Epithelial cell of proximal tubule (primary cell): ENCODE data around the gene SNX5. TPM values are rescaled to one million over a fixed set of nuclear protein-coding genes. Genes with fewer than 3 reads are reported as not detected.

Experiments
- DNase-seq: peaks from one replicate; pipeline ENCODE4 v3.0.0-alpha.2; 2011; ENCODE audit warnings: low read depth
- H3K4me3 ChIP-seq: 2 replicates; pipeline ENCODE4 v1.5.1; 2011; ENCODE audit warnings: low read depth, mild to moderate bottlenecking, low read length
- CTCF ChIP-seq: conservative IDR thresholded peaks from 2 replicates; pipeline ENCODE4 v1.5.1; 2012; ENCODE audit warnings: low read depth, mild to moderate bottlenecking, low read length
- total RNA-seq: library from RNA; depleted of rRNA; stranded (reverse); fragments of >200 nt; gene quantifications from 2 replicates; pipeline ENCODE4 v1.2.3, GENCODE V29; 2015

The SNX5 gene
- total RNA-seq, 1 donor from 2014 or later: 182 TPM

- no peak overlapping the region for H3K4me3 ChIP-seq
- no peak for TF ChIP-seq CTCF
- DNase-seq: no peak
These were observed 72.3 kb downstream of the SNX5 start for GRCh38 chr20:17896193-17896723.

- H3K4me3 ChIP-seq: no peak overlapping the region
- TF ChIP-seq CTCF: no peak
- DNase-seq: no peak
These were observed 72.9 kb downstream of the SNX5 start for GRCh38 chr20:17895641-17896171.

- DNase-seq: no peak
- no peak for TF ChIP-seq CTCF
- no peak overlapping the region for H3K4me3 ChIP-seq
These were observed 75.1 kb downstream of the SNX5 start for GRCh38 chr20:17893445-17893844.

GRCh38 chr20:17892189-17892938 is 76.2 kb downstream of the SNX5 start:
- H3K4me3 ChIP-seq: no peak overlapping the region
- no peak for TF ChIP-seq CTCF
- DNase-seq: no peak

Other genes starting within 250 kb of the SNX5 start
- gene MGME1, start 224 bp upstream of the SNX5 start, total RNA-seq: 15.2 and 23.7 TPM in 2 replicates
- gene OVOL2, start 89.1 kb upstream of the SNX5 start, total RNA-seq: 0.23 and 1.6 TPM in 2 replicates
- gene KAT14, start 169.1 kb upstream of the SNX5 start, total RNA-seq: 6.4 and 10.6 TPM in 2 replicates
- 17.4 and 24.1 TPM in 2 replicates for gene PET117, start 169.1 kb upstream of the SNX5 start, total RNA-seq